DMS79 (cell line): ENCODE results near the gene CCDC192.
"Not testable (repeated sequence)": the region's sequence is repeated elsewhere in the genome, so short reads cannot be mapped to it uniquely, and the experiment has no call there.

Experiments used
- DNase-seq: peaks from one replicate; lab custom pipeline; 2025; lab: John Stamatoyannopoulos, UW

CCDC192 gene, protein sequence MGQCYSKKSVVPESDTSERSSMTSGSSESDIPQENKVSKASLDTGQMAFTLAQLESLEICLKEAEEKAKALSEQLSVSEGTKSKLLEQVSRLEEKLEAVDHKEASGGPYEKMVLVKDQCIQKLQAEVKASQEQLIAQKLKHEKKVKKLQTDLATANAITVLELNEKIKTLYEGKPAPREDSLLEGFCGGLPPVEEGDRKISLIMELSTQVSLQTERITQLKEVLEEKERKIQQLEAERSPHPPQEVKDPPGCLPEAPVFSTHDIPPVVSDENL

DNA sequence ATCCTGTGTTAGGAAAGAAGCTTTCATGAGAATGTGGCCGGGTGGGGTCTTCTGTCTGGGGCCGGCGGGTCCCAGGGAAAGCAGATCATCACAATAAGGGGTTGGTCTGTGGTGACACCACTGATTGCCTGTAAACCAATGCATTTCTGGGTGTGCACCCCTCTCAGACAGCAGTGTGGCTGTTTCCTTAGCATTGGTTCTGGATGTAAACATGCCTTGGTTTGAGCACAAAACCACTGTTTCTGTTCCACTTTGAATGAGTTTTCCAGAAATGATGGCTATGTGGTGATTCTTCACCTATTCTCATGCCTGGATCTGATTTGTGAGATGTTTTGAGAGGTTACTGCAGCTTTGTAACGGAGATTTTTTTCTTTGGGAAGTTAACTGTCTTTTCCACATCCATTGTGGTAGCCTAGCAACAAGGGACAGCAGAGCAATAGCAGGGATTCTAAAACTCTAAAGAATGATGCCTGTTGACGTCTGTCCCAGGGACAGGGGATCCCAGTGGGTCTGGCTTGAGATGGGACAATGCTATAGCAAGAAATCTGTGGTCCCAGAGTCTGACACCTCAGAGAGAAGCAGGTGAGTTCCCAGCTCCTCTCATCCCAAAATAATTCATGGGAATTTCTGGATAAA, at the start of gene CCDC192:
Gene CCDC192, plus strand, starts transcription at position 466 of the 636 bp plus-strand sequence. Its CDS starts 55 bp downstream, at position 521.
- DNase-seq = no peak

DNA sequence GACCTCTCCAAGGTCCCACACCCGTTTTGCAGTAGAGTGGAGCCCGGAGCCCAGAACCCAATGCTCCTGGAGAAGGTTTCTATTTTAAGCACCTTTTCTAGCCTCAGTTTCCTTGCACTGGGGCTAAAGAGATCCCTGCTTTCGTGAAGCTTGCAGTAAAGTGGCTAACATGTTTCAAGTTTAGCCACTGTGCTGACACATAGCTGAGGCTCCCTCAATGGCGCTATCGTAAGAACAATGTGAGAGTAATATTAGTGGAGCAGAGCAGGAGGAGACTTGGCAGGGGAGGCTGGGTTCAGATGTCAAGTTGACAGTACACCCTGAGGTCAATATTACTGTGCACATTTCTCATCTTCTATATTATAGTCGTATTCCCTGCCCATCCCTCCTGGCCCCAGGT, 46.4 kb upstream of the CCDC192 start:
- no peak for DNase-seq

DNA sequence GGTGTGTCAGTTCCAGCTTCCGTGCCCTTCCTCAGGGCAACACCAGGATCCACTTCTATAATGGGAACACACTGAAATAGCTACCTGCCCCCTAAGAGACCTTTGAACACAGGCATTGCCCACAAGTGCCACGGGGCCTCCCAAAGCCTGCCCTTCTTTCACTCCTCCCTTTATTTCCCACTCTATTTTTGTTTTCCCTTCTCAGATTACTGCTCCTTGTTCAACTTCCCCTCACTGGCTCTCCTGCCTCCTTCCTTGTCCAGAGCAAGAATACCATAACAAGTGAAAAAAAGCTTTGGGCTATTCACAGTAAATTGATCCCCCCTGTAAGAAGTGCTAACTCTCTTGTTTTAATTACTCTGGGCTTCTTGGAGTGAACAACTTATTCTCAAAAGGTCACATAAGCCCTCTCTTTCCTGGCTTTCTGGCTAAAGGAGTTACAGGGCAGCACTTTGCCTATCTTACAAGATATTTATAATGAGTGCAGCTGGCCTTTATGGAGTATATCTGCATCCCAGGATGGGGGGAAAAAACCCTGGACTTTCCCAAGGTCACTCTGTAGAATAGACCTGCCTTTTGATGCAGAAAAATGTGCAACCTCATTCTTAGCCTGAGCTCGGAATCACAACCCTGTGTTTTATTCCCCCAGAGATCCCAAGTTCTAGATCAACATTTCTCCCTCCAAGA, 43.0 kb upstream of the CCDC192 start:
- no peak for DNase-seq

DNA sequence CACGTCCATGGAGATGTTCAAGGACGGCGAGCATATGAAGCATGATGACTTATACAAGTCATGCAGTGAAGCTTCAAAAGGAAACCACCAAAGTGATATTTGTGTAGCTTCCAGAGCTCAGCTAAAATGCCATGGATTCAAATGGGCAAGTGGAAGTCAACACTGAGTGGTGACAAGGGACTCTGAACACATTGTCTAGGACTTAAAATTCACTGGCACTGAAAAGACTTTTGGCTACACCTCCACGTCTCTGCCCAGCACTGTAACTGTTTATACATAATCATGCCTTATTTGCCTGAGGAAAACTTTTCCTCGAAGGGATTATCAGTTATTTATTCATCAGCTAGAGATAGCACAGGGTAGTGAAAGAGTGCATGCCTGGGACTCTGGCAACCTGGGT, 39.1 kb upstream of the CCDC192 start:
- DNase-seq = no peak

DNA sequence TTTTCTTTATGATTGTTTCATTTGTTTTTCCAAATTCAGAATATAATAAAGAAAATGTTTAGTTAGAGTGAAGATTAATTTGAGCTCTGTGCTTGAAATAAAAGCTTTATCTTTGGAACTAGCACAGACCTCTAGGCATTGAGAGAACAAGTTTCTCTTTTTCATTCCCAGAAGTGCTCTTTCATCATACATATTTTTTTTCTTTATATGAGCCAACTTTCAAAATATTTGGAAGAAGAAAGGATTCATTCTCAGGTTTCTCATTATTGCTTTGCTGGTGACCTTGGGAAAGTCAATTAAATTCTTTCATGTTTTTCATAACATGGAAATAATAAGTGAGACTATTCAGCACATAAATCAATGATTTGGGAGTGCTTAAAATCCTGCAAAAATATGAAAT, 37.5 kb upstream of the CCDC192 start:
- DNase-seq = no peak

DNA sequence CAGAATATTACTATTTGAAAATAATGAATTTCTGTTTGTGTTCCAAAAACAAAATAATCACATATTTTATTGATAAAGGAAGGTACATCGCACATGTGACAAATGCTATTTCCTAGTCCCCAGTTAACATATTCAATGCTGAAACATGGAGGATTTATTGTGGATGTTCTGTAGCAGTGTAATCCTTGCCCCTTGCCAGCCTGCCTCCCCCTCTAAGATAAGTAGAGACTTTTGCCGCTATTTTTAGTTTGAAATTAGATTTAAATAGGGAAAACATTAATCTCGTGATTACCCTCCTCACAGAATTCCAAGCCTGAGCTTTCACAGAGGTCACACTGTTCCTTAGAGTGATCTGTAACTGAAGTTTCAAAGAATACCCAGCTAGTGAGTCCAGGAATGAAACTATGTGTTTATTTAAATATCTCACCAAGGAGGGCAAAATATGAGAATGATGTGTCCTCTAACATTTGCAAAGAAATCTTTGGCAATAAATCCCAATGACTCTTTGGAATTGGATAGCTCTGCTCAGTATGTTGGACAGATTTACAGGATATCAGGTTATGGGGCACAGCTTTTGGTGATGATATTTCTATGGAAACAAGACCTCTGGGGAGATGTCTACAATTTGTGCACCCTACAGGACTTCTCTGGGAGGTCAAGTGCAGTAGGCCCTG, 37.0 kb upstream of the CCDC192 start:
- no peak for DNase-seq

DNA sequence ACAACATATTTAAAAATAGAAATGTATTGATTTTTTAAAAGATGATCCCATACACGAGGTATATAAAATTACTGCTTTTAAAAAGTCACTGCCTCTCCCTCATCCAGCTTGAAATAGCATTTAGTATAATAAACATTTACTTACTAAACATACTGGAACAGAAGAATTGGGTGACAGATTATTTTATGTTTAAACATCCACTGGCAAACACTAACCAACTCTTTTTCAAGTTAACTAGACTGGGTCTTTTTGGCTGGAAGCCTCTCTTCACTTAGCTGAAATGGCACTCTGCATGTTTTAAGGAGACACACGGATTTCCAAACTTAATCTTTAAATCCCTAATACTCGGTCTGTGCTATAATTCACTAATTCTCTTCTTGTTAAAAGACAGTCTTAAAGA, 35.3 kb upstream of the CCDC192 start:
- DNase-seq = no peak

DNA sequence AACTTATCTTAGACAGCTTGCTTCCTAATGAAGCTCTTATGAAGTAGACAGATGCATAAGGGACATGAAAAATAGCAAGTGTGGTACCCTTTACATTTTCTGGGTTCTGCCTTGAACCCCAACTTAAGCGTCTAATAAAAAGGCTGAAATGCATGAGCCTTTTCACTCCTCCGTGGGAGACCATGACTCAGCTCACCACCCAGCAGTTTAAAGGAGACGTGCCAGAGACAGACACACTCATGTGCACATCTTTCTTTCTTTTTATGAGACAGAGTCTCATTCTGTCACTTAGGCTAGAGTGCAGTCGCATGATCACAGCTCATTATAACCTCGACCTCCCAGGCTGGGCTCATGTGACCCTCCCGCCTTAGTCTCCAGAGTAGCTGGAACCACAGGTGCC, 32.0 kb upstream of the CCDC192 start:
- DNase-seq = no peak

DNA sequence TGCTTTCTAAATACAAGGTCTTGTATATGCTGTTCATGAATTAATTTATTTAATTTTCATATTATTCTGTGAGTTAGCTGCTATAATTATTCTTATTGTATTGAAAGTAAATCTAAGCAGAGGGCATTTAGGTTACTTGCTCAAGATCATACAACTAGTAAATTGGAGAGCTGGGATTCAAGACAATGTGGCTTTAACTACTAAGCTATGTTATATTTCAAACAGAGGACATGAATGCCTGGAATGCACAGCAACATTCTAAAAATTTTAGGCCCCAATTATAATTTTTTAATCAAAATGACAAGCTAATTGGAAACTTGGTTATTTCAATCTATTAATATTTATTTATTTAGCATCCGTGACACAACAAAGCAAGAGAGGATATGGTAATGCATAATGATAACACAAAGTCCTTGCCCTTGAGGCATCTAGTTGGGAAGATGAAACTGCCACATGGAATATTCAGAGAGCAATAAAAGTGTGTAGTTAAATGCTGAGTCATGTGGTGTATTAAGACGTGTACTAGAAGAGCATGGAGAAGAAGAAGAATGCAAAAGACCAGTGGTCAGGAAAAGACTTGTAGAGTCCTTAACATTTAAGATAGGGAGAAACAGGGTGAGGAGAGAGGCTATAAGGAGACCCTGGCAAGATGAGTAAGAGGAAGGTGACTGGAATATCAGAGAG, 29.9 kb upstream of the CCDC192 start:
- no peak for DNase-seq

DNA sequence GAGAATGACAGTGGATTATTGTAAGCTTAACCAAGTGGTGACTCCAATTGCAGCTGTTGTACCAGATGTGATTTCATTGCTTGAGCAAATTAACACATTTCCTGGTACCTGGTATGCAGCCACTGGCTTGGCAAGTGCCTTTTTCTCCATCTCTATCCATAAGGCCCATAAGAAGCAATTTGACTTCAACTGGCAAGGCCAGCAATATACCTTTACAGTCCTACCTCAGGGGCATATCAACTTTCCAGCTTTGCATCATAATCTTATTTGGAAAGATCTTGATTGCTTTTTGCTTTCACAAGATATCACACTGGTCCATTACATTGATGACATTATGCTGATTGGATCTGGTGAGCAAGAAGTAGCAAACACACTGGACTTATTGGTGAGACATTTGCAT, 26.2 kb upstream of the CCDC192 start:
- DNase-seq = not testable (repeated sequence)

DNA sequence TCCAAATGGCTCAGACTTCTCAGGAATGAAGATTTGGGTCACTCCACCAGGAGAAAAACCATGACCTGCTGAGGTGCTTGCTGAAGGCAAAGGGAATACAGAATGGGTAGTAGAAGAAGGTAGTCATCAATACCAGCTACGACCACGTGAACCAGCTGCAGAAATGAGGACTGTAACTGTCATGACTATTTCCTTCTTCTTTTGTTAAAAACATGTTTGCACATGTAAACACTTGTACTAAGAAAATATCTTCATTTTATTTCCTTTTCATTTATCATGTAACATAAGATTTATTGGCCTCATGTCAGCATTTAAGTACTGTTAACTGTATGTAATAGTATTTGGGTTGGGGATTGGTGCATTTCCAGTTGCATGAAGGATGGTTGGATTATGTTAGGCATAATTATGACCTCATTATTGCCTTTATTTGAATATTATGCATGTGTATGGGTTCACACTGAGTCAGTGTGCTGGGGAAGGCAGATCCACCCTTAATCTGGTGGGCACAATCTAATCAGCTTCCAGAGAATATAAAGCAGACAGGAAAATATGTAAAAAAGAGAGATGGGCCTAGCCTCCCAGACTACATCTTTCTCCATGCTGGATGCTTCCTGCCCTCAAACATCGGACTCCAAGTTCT, 23.4 kb upstream of the CCDC192 start:
- not testable (repeated sequence) for DNase-seq

DNA sequence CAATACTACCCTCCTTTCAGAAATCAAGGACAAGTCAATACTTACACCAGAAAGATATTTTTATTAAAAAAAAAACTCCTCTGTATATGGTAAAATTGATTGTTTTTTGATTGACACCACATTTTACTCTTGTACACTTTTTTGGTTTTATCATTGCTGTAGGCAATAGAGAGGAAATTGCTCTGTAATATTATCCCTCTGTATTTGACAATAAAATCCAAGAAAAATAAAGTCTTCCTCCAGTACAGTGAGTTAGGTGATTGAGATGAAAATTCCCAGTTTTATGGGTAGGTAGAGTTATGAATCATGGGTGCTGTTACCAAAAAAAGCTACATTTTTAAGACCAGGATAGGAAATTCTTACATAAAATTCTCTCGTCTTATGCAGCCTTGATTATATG, 22.6 kb upstream of the CCDC192 start:
- no peak for DNase-seq

DNA sequence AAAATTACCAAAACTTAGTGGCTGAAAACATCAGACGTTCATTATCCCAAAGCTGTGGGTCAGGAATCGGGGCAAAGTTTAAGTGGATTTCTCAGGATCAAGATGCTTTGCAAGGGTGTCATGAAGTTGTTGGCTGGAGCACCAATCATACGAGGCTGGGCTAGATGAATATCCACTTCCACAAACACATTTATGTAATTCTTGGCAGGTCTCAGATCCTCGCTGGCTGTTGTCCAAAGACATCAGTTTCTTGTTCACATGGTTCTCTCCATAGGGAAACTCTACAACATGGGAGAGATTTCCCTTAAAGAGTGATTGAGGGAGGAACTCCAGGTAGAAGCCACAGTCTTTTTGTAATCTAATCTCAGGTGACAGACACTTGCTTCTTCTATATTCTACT, 20.2 kb upstream of the CCDC192 start:
- no peak for DNase-seq

DNA sequence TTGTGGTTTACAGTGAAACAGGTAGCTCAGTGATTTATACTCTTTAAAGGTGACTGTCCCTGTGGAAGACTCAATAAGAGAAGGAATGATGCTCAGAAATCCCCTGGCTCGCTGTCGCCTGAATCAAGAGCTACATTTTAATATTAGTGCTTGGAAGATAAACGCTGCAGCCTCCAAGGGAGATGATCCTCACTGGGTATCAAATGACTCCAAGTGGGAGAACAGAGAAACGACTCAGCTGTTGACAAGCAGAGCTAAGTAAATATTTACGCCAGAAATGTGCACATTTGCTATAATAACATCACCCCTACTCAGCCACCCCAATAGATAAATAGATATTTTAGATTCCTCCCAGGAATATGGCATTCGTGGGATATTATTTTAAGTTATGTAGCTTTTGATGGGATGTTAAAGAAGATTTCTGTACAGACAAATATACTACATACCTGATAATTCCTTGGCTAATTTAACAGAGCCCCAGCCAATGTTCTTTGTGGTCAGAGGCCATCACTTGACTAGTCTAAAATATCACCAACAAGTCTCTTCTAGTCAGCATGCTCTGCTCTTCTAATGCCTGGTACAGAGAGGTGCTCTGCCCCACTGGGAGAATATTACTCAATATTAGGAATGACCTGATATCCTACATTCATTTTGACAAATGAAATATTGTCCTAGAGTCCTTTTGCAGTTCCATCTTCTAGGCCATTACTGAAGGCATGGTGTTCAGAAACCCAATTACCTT, 18.3 kb upstream of the CCDC192 start:
- no peak for DNase-seq

DNA sequence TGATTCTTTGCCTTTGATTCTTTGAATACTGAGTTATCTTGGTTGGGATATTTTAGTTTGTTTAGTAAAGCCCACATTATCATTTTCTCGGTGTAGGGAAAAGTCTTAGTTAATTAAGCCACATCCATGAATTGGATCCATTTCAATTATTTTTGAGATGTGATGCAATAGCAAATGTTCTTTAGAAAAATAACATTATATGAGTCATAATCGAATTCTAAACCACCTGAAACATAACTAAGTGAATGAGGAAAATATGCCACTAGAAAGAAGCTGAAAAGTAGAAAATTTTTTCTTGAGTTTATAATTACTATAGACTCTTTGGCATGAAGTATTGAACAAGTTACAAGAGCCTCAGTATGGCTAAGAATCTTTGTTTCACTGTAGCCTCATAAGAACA, 17.5 kb upstream of the CCDC192 start:
- no peak for DNase-seq

DNA sequence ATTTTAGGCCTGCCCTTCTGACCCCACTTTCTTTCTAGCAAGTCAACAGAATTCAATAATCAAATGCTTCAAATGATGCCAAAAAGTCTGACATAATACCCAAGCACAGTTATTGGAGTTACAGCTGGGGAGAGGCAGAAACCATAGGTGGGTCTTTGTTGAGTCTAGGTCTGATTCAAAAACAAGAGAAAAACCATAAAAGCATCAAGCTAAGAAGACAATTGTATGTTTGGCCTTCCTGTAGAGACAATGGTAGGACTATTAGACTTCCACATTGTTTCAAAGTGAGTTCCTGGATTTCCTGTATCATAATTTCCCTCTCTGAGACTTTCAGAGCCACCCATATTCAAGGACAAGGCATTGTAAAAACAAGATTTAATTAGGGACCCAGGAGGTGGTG, 16.8 kb upstream of the CCDC192 start:
- no peak for DNase-seq

DNA sequence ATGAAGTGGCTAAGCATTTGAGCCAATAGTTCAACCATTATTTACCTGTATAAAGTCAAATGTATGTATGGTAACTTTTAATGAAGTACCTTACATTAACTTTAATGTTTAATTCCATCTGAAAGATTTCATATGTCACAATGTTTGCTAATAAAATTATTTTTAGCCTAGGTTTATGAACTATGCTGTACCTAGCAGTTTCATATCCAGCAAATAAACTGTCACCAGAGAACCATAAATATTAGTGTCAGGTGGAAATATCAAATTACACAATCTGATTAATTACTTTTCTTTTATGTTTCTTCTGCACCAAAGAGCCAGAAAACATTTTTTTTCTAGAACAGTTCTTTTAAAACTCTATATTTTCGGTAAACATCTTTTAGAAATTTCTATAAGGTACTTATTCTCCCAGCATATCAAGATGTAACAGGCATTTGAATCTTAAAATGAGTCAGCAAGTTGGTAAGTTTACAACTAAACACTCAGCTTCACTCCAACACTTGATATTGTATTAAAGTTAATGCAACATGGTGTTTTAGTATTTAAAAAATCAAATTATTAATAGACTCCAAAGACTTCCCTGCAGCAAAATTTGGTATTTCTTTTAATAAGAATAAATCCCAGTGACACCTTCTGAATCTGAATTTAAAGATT, 8.5 kb upstream of the CCDC192 start:
- DNase-seq = no peak

DNA sequence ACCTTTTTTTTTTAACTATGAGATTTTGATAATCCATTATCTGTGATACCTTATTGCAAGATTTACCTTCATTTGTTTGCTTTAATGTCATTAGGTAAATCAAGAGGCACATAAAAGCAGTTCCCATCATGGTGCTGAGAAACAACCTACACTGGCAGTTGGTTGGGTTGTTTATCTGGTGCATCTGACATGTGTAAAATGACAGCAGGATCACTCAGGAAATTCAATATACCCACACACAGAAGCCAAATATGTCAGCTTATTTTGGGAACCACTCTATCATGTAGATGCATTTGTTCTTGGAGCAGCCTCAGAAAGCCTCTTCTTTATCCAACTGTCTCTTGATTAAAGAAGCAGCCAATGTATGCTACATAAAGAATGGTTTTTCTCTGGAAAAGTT, 7.8 kb upstream of the CCDC192 start:
- DNase-seq = no peak

DNA sequence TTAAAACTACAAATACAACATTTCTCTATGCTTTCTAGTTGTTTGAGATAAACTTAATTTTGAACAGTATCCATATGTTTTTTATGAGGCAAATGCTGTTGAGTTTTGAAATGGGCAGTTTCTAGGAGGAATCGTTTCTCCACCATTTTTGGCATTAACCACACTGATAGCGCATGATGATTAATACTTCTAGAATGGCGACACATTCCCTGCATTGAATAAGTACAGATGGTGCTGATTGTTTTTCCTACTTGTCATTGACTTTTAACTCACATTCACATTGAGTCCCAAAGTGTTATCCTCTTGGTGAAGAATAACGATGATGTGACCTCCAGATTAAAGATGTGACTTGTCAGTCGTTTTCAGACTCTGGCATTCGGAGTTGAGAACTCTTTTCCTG, 6.5 kb upstream of the CCDC192 start:
- no peak for DNase-seq

DNA sequence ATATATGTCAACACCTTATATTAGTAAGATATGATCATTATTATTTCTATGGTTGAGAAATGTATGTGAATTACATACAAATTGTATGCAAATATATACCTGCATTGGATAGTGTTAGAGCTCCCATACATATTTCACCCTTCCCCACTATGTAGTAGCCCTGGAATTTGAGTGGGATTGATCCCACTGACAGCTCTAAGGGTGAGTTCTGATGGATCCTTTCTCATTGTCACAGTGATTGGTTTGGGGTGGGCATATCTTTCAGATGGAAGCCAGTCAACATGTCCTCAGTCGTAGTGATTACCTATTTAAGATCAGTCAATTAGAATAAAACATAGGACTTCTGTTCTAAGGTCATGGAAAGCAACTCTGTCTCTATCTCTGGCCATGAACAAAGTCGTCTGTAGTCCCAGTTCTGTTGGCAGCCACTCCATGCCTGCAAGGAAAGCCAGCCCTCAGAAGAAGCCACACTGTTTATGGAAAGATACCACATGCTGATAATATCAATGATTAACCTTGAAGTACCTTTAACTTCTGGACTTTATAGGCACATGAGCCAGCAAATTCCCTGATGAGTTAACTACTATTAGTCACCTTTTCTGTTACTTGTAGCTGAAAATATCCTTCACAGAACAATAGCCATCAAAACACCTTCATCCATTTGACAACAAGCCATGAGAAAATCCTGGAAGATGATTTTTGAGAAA, 5.1 kb upstream of the CCDC192 start:
- no peak for DNase-seq
